H1 (cell line): ENCODE results near the gene LCOR. TPM values are rescaled to one million over a fixed set of nuclear protein-coding genes. Genes with fewer than 3 reads are reported as not detected.

Experiments
- BCL11A ChIP-seq, 2 experiments: IDR thresholded peaks; one replicate each; pipeline ENCODE4 v1.6.1; 2011; ENCODE audit warnings: low read depth in 2 of 2, low read length in 2 of 2, mild to moderate bottlenecking in 2 of 2
- CHD1 ChIP-seq: IDR thresholded peaks from 2 replicates; pipeline ENCODE4 v1.6.1; 2012; ENCODE audit warnings: low read depth, low read length, improper control_type of control experiment
- CHD7 ChIP-seq: fragments of 300-600 bp; sonication (generic); IDR thresholded peaks from 2 replicates; pipeline ENCODE4 v1.7.1; 2012; ENCODE audit warnings: low read length, moderate library complexity, mild to moderate bottlenecking, inconsistent platforms; ENCODE audit not compliant: insufficient replicate concordance
- CREB1 ChIP-seq: IDR thresholded peaks from 2 replicates; pipeline ENCODE4 v1.6.1; 2012; ENCODE audit warnings: inconsistent platforms
- EZH2 ChIP-seq: fragments of 200-600 bp; sonication (generic); IDR thresholded peaks from 2 replicates; pipeline ENCODE4 v1.7.1; 2012; ENCODE audit warnings: low read depth, mild to moderate bottlenecking, moderate library complexity, low read length, inconsistent platforms; ENCODE audit not compliant: severe bottlenecking
- JUN ChIP-seq: IDR thresholded peaks from 2 replicates; pipeline ENCODE4 v1.6.1; 2011; ENCODE audit warnings: low read depth, mild to moderate bottlenecking, improper control_type of control experiment, low read length
- POLR2AphosphoS5 ChIP-seq: IDR thresholded peaks from 2 replicates; pipeline ENCODE4 v1.6.1; 2011; ENCODE audit warnings: low read depth, low read length
- POU5F1 ChIP-seq: IDR thresholded peaks from 2 replicates; pipeline ENCODE4 v1.6.1; 2011; ENCODE audit warnings: low read depth, mild to moderate bottlenecking, low read length, moderate library complexity
- SAP30 ChIP-seq: fragments of 300-600 bp; sonication (generic); IDR thresholded peaks from 2 replicates; pipeline ENCODE4 v1.7.1; 2012; ENCODE audit warnings: low read length, moderate library complexity, mild to moderate bottlenecking, inconsistent platforms; ENCODE audit not compliant: insufficient read depth, insufficient replicate concordance
- SP1 ChIP-seq: IDR thresholded peaks from 2 replicates; pipeline ENCODE4 v1.6.1; 2011; ENCODE audit warnings: low read depth, low read length
- SUZ12 ChIP-seq: fragments of 200-600 bp; sonication (generic); IDR thresholded peaks from 2 replicates; pipeline ENCODE4 v1.6.1; 2012; ENCODE audit warnings: mild to moderate bottlenecking, inconsistent platforms, low read length, moderate library complexity, mixed read lengths
- ZNF274 ChIP-seq: IDR thresholded peaks from 2 replicates; pipeline ENCODE4 v1.7.0; 2012; ENCODE audit warnings: low read length, borderline replicate concordance; ENCODE audit errors: extremely low read depth
- polyA plus RNA-seq, 7 experiments: library from polyadenylated mRNA; depleted of rRNA in 3 of 7; stranded (reverse) in 5 of 7; unstranded in 2 of 7; fragments of >200 nt in 5 of 7; fragments of 200-250 nt in 2 of 7; gene quantifications; 1 replicate in 5 of 7; 2 replicates in 1 of 7; 4 replicates in 1 of 7; pipeline versions ENCODE4 v1.2.1 to v1.2.3, GENCODE V29; 2011 to 2013; ENCODE audit warnings: missing spikeins in 2 of 7, mixed read lengths in 2 of 7
- total RNA-seq: library from RNA; stranded (reverse); fragmentation: NEBNext Ultra II Directional; extraction: Animal tissue kit (Norgen Biotek cat#: 25700); gene quantifications from 2 replicates; pipeline ENCODE4 v1.2.1, GENCODE V29; 2021

Gene LCOR
- total and polyA plus RNA-seq, 2 of the 8 experiments (the other 6 are each of a cell fraction or from before 2014, with no cell fraction given), result 4.7 to 25.5 TPM

GRCh38 chr10:96858038-96858705 is 26.1 kb downstream of the LCOR start (continued):
- TF ChIP-seq CHD7 (no peak), EZH2 (no peak), SP1 (no peak), CHD1 (no peak), SAP30 (no peak), BCL11A (IDR thresholded peaks at IDR 0.05; ENCODE audit: low read depth in 2 of 2, low read length in 2 of 2) (no peak), POU5F1 (no peak), POLR2AphosphoS5 (no peak), ZNF274 (no peak), CREB1 (no peak), SUZ12 (no peak), JUN (no peak)
